Activated naive CD4-positive, alpha-beta T cell treated with anti-CD3 and anti-CD28 coated beads, Interleukin-2, amount 50 U/mL, for 16 hours (primary cell): ENCODE measurements around the gene DDX54.

Source experiments
- DNase-seq: peaks from one replicate; pipeline ENCODE4 v3.0.0-alpha.2; 2020

DDX54 gene

DNA sequence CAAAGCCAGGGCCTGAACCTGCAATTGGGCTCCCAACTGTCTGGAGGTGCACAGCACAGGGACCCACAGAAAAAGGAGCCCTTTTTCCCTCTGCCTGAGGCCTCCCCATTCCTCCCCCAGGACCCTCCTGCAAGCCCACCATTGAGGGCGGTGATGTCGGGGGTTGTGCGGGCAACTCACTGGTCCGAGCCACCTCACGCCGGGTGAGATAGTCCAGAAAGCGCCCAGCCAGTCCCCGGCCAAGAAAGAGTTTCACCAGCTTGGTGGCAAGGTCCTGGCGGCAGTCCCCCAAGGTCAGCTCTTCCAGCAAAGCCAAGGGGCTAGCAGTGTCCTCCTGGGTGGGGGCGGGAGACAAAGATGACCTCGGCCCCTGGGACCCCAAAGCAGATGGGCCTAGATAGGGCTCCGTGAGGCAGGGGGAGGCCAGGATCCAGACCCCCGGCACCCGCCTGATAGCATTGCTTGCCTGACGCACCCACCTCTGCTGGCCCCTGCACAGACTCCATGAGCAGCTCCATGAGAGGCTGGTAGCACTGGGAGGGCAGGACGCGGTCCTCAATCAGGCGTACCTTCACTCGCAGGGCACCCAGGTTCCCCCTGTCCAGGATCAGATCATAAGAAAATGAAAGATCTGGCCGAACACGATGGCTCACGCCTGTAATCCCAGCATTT, 69.7 kb downstream of the DDX54 start:
- DNase-seq, result no peak

DNA sequence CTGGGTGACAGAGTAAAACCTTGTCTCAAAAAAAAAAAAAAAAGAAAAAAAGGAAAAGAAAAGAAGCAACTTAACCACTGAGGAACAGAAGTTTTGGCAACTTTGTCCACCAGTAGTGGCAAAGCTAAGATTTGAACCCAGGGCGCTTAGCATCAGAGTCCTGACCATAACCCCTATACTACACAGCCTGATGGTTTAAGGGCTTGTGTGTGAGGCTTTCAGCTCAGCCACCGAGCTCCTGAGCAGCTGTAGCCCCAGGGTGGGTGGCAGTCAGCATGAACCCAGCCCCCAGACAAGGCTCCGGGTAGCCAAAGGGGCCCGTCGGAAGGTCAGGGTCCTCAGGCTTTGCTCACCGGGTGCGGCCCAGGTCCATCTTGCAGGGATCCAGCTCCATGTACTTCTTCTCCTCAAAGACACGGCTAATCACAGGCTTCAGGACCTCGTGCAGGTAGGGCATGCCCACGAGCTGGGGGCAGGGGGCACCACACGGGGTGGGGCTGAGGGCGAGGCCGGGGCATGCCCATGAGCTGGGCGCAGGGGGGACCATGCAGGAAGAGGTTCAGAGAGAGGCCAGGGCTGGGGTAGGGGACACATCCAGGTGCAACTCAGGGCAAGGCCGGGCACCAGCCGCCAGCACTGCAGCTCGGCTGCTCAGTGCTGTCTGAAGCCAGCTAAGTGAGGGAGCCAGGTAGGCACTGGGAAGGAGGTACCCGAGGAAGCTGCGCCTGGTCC, 70.7 kb downstream of the DDX54 start:
- DNase-seq, result no peak

DNA sequence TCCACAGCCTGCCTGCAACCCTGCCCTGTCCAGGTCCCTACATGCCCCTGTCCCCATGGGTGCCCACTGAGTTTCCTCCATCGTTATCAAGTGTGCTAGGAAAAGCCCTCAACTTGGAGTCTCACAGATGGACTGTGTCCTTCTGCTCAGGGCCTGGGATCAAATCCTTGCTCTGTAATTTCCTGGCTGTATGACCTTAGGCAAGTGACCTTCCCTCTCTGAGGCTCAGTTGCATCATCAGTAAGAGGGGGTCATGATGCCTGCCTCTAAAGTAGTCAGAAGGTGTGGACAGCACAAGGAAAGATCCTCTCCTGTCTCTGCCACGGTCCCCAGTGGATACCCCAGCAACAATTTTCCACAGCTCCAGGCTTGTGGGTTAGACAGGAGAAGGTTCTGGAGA, 71.9 kb downstream of the DDX54 start:
- DNase-seq, result no peak

DNA sequence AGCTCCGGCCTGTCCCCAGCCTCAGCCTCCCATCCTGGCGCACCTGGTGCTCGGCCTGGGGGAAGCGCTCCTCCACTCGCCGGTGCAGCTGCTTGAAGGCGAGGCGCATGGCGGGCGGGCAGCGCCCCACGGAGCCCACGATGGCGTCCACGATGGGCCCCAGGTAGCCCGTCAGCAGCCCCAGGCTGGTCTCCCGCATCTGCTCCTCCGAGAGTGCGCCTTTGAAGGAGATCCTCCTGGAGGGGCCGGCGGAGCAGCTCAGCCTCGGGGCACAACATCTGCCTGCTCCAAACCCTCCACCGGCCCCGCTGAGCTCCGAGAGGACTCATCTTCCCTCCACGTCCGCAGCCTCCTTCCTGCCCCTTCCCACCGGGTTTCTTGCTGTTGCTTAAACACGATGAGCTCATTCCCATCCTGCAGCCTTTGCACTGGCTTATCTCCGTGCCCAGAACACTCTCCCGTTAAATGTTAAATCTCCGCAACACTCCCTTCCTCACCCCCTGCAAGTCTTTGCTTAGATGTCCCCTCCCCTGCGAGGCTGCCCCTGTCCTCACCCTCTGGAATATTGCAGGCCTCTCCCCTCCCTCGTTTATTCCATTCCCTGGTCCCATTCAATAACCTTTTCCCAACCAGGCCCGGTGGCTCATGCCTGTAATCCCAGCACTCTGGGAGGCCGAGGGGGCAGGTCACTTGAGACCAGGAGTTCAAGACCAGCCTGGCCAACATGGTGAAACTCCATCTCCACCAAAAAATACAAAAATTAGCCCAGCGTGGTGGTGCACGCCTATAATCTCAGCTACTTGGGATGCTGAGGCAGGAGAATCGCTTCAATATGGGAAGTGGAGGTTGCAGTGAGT, 73.0 kb downstream of the DDX54 start:
- no peak for DNase-seq

DNA sequence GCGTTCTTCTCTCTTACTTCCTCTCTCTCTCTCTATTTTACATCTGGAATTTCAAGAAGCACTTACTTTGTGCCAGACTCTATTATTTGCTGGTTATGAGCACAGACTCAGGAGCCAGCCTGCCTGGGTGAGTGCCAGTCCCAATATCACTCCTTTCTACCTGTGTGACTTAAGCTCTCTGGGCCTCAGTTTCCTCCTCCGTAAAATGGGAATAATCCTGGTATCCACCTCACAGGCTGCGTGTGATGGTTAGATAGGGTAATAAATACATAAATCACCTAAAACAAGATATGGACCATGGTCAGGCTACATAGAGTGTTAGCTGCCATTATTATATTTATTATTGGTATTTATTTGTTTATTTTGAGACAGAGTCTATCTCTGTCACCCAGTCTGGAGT, 74.0 kb downstream of the DDX54 start:
- no peak for DNase-seq

DNA sequence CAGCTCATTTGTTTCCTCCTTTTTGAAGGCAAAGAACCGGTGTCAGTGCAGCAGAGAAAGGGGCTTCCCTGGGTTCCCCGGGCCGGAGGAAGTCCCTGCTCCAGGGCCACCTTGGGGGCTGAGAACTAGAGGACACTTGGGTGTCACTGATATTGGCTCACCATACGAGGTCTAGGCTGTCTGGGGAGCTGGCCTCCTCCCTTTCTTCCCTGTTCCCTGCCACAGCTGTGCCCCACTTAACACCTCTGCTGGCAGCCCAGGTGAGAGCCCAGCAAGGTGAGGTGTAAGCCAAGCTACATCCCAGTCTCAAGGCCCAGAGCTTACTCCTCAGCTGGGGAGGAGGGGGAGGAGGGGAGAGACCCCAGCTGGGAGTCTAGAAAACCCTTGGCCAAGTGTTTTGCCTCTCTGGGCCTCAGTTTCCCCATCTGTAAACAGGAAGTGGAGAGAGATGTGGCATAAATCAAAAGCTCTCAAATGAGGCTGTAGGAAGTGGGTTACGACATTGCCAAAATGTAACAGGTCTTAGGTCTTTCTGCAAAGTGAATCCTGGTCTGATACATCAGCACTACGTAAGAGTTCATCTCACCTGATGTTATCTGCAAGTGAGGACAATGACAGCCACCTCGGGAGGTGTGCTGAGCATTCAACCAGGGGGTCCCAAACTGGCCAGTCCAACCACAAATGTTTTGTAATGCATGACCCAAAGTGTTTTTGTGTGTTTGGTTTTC, 75.2 kb downstream of the DDX54 start:
- no peak for DNase-seq

DNA sequence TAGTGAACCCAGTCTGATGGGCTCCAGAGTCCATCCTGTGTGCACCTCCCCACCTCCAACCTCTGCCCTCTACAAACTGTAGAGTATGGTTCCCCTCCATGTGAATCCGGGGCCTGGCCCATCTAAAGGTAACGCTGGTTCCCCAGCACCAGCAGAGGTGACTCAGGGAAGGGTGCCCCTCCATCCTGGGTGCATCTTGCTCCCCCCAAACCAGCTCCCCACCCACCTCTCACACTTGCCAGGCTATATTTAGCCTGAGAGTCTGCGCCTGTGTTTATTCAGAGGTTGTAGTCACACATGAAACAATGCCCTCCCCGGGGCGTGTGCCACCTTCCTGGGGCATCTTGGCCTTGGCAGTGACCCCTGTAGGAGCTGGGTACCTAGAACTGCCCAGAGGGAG, 75.9 kb downstream of the DDX54 start:
- DNase-seq, result no peak

DNA sequence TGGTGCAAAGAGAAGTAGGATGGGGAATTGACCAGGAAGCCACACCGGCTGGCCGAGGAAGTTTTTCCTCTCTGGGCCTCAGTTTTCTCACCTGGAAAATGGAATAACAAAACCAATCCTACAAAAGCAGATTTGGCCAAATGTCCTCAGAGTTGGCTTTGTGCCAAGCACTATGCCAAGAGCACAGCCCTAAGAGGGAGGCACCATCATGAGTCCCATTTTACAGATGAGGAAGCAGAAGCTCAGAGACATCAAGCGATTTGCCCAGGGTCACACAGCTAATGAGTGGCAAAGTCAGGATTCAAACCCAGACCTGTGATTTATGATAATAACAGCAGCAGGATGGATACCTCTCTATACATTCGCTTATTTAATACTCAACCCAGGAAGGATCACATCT, 77.0 kb downstream of the DDX54 start:
- no peak for DNase-seq
